GM06990 (cell line): ENCODE measurements around the gene MYH1.
"Not testable (repeated sequence)": the region's sequence is repeated elsewhere in the genome, so short reads cannot be mapped to it uniquely, and the experiment has no call there.

ENCODE experiments used
- DNase-seq: peaks from one replicate; pipeline ENCODE4 v3.0.0-alpha.2; 2011; ENCODE audit not compliant: insufficient read length; ENCODE audit errors: extremely low read depth
- H3K27me3 ChIP-seq: replicated peaks from 2 replicates; pipeline ENCODE4 v1.6.0; 2011; ENCODE audit warnings: low read length; ENCODE audit not compliant: control insufficient read depth, insufficient read depth
- H3K36me3 ChIP-seq: 2 replicates; pipeline ENCODE4 v1.5.1; 2011; ENCODE audit warnings: low read length; ENCODE audit not compliant: control insufficient read depth, insufficient read depth
- H3K4me3 ChIP-seq: replicated peaks from 2 replicates; pipeline ENCODE4 v1.5.1; 2011; ENCODE audit warnings: low read depth, mild to moderate bottlenecking, control low read depth, low read length
- TF ChIP-seq, protein P1 (sequence below): IDR thresholded peaks from 2 replicates; pipeline ENCODE4 v1.5.1; 2011; ENCODE audit warnings: low read length, control low read depth, mild to moderate bottlenecking, inconsistent platforms; ENCODE audit not compliant: insufficient read depth, poor library complexity, severe bottlenecking

Gene MYH1

DNA sequence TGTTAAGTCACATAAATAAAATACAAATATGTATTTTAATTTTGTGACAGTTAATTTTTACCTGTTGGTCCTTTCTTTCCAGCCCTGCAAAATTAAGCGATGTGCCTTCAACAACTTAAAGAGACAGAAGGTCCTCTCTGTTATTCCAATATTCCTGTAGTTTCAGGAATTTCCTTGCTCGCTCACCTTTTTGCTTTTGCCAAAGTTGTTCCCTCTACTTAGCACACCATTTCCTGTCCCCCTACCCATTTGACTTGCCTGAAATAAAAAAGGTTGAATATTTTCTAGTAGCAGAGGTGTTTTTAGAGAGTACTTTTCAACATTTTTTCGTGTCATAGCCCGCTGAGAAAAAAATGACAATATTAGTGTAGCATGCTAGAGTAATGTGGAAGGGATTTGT, 31.7 kb upstream of the MYH1 start:
- no peak for DNase-seq
- Histone ChIP-seq H3K36me3 (no peaks in the 10 kb centered on the region), H3K4me3 (no peak overlapping the region), H3K27me3 (no peaks in the 10 kb centered on the region)
- TF ChIP-seq, protein P1, sequence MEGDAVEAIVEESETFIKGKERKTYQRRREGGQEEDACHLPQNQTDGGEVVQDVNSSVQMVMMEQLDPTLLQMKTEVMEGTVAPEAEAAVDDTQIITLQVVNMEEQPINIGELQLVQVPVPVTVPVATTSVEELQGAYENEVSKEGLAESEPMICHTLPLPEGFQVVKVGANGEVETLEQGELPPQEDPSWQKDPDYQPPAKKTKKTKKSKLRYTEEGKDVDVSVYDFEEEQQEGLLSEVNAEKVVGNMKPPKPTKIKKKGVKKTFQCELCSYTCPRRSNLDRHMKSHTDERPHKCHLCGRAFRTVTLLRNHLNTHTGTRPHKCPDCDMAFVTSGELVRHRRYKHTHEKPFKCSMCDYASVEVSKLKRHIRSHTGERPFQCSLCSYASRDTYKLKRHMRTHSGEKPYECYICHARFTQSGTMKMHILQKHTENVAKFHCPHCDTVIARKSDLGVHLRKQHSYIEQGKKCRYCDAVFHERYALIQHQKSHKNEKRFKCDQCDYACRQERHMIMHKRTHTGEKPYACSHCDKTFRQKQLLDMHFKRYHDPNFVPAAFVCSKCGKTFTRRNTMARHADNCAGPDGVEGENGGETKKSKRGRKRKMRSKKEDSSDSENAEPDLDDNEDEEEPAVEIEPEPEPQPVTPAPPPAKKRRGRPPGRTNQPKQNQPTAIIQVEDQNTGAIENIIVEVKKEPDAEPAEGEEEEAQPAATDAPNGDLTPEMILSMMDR, result no peak

DNA sequence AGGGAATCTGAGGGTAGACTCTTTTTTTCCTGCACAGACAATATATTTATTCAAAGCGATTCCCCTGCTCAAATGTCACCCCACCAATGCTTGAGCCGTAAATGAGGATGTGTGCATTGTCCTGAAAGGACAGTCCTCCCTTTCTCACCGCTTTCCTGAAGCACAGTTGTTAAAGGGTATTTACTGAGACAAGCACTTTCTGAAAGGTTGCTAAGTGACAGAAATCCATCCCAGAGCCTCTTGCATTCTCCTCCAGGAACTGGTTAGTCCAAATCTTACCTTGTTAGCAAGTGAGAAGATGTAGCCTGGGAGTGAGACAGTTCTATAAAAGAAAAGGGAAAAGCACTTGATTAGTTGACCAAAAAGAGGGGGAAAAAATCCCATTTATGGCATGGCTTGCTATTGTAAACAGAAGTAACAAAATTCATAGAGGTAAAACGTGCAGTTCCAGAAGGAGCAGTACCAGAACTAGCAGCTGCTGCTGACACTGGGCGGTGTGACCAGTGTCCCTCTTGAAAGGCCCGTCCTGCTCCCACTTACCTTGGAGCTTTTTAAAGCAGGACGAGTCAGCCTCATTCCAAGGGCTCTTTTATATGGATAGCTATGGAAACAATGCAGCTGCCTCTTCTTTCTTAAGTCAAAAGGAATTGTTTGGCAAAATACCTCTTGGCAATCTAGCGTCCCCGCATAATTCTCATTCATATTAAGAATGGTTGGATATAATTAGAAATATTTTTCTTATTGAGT, 30.9 kb upstream of the MYH1 start, which contains the start of gene MYH2:
TSS of gene MYH2 (minus strand) at position 563 of the 747 bp plus-strand sequence. CDS start 1,738 bp downstream, outside the sequence.
- H3K36me3 ChIP-seq, result no peaks in the 10 kb centered on the region
- no peak for DNase-seq
- TF ChIP-seq, protein P1, result no peak
- H3K27me3 ChIP-seq, result no peaks in the 10 kb centered on the region
- H3K4me3 ChIP-seq, result no peak within 1 kb of the TSS

DNA sequence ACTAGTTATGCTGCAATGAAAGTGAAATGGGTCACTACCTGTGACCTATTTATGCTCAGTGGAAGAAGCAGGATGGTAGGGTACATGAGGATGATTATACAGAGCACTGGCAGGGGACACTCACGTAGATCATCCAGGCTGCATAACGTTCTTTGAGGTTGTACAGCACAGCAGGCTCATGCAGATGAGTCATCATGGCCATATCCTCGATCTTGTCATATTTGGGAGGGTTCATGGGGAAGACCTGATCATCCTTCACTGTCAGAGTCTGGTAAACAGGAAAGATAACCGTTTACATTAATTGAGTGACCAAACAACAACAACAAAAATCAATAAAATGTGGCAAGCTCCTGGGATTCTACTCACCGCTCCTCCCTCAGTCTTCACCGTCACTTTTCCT, 29.0 kb upstream of the MYH1 start:
- TF ChIP-seq, protein P1, result no peak
- Histone ChIP-seq H3K36me3 (no peaks in the 10 kb centered on the region), H3K27me3 (no peaks in the 10 kb centered on the region), H3K4me3 (no peak overlapping the region)
- no peak for DNase-seq

DNA sequence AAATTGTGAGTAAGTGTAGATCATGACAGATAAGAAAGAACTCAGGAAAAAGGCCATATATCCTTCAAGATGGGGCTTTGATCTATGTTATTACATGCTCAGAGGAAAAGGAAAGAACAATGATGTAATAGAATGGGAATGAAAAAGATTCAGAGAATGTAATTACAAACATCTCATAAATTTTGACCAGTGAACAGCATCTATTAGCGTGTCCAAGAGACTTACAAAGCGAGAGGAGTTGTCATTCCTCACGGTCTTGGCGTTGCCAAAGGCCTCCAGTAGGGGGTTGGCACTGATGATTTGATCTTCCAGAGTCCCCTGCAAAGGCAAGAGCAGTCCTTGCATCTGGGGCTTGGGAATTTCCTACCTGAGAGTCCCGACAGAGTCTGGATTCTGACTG, 25.1 kb upstream of the MYH1 start:
- not testable (repeated sequence) for H3K4me3 ChIP-seq, DNase-seq, H3K36me3 ChIP-seq, H3K27me3 ChIP-seq

DNA sequence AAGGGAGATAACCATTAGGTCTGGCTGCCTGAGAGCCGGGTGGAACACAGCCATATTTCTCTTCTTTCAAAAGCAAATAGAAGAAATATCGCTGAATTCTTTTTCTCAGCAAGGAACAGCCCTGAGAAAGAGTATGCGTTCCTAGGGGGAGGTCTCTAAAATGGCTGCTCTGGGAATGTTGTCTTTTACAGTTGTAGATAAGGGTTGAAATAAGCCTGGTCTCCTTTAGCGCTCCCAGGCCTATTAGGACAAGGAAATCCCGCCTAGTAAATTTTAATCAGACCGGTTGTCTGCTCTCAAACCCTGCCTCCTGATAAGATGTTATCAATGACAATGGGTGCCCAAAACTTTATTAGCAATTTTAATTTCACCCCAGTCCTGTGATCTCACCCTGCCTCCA, 22.8 kb upstream of the MYH1 start:
- not testable (repeated sequence) for H3K36me3 ChIP-seq, H3K27me3 ChIP-seq, H3K4me3 ChIP-seq, DNase-seq

DNA sequence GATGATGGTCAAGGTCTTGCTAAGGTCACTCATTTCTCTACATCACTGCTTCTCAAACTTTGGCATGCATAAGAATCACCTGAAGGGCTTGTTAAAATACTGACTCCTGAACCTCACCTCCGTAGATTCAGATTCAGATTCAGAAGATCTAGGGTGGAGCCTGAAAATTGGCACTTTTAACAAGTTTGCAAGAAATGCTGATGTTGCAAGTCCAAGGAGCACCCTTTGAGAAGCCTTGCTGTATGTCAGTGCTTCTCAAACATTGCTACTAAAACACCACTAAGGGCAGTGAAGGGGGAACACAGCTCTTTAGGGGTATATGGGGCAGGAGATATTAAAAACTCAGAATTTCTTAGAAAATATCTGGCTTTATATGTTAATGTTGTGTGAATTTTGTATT, 13.7 kb upstream of the MYH1 start:
- TF ChIP-seq, protein P1, result no peak
- Histone ChIP-seq H3K4me3 (no peak overlapping the region), H3K27me3 (no peaks in the 10 kb centered on the region), H3K36me3 (no peaks in the 10 kb centered on the region)
- DNase-seq, result no peak

DNA sequence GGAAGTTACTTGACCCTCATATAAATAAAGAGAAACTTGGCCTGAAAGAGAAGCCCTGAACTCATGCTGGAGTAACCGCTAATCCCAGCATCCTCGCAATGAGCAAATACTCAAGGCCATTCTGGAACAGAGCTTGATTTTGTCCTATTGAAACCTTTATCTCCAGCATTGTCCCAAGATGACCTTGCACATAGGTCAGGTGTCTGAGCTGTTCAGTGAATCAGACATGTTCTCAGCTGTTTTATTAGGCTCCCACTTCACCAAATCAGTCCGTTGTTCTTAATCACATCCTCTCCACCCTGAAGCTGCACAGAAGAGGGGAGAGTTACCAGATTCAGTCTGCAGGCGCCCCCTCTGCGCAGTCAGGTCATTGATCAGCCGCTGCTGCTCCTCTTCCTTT, 9.1 kb upstream of the MYH1 start:
- H3K4me3 ChIP-seq, result no peak overlapping the region
- no peak for DNase-seq
- H3K27me3 ChIP-seq, result no peaks in the 10 kb centered on the region
- H3K36me3 ChIP-seq, result no peaks in the 10 kb centered on the region
- TF ChIP-seq, protein P1, result no peak
